ENCODE results near the gene ARSA.

Gene ARSA

GRCh38 chr22:50597097-50597496, 30.9 kb downstream of the ARSA start:
- peaks cover 0 to 10% of the 10 kb centered on the region in 2 experiments; a peak in 1 of 3 replicates for H3K36me3 ChIP-seq (ENCODE audit: control insufficient read depth in 2 of 2, insufficient read depth in 1 of 2, low read length in 2 of 2)
- CTCF ChIA-PET, result no interaction called here
- no peak overlapping the region for H3K4me3 ChIP-seq (ENCODE audit: low read depth, low read length)
- H3K9me3 ChIP-seq (ENCODE audit: control insufficient read depth, insufficient read depth, low read depth, low read length), result no peaks in the 10 kb centered on the region
- no peak overlapping the region for H3K27ac ChIP-seq (ENCODE audit: extremely low read depth, low read depth, low read length)
- H3K4me1 ChIP-seq (ENCODE audit: control insufficient read depth, insufficient read depth, low read length), result 0 out of 2 replicates have a peak, but pooled peaks cover 3% of the 10 kb centered on the region
- POLR2A ChIA-PET, result interaction anchor here (0.6 kb wide), 1 partner anchor 99 kb away, joined by 3 read pairs; no protein-coding TSS in a partner anchor
- TF ChIP-seq ZNF239 (tag by site-specific recombination; IDR thresholded peaks at IDR 0.05) (no peak), ZNF549 (tag by site-specific recombination; IDR thresholded peaks at IDR 0.05) (peak; percentile 92), ZFP69B (tag by site-specific recombination; IDR thresholded peaks at IDR 0.05) (no peak), ZNF133 (tag by site-specific recombination; IDR thresholded peaks at IDR 0.05) (no peak), ZNF449 (tag by site-specific recombination; IDR thresholded peaks at IDR 0.05) (no peak), SCRT2 (tag by site-specific recombination; IDR thresholded peaks at IDR 0.05) (peak; percentile 46; the same call in 1 of the 2 replicates)

GRCh38 chr22:50595189-50595588, 32.8 kb downstream of the ARSA start:
- ChIA-PET POLR2A (no interaction called here), CTCF (no interaction called here)
- no peak for TF ChIP-seq ZNF626 (tag by site-specific recombination; IDR thresholded peaks at IDR 0.05)
- no peak for TF ChIP-seq ZNF558 (tag by site-specific recombination; IDR thresholded peaks at IDR 0.05)
- no peak for TF ChIP-seq GLI2 (tag by site-specific recombination; IDR thresholded peaks at IDR 0.05; ENCODE audit: borderline replicate concordance, low read depth)
- TF ChIP-seq ZSCAN23 (tag by site-specific recombination; IDR thresholded peaks at IDR 0.05), result no peak
- TF ChIP-seq HIC1 (tag by site-specific recombination; IDR thresholded peaks at IDR 0.05), result no peak
- no peak for TF ChIP-seq CTCF (tag by site-specific recombination; IDR thresholded peaks at IDR 0.05)
- no peak for TF ChIP-seq ZNF302 (tag by site-specific recombination; IDR thresholded peaks at IDR 0.05; ENCODE audit: low read depth)
- TF ChIP-seq ZNF121 (tag by site-specific recombination; IDR thresholded peaks at IDR 0.05), result no peak
- Histone ChIP-seq H3K4me3 (ENCODE audit: low read depth, low read length) (no peak overlapping the region), H3K36me3 (ENCODE audit: control insufficient read depth in 2 of 2, insufficient read depth in 1 of 2, low read length in 2 of 2) (peaks cover 0 to 9% of the 10 kb centered on the region in 2 experiments; a peak in 1 of 3 replicates), H3K4me1 (ENCODE audit: control insufficient read depth, insufficient read depth, low read length) (no peaks in the 10 kb centered on the region), H3K27ac (ENCODE audit: extremely low read depth, low read depth, low read length) (no peak overlapping the region), H3K9me3 (ENCODE audit: control insufficient read depth, insufficient read depth, low read depth, low read length) (no peaks in the 10 kb centered on the region)

- ChIA-PET POLR2A (interaction anchor here (1.2 kb wide), 1 partner anchor 9 kb away, joined by 3 read pairs; no protein-coding TSS in a partner anchor), CTCF (interaction anchor here (0.9 to 1.2 kb wide), 3 partner anchors 14 to 35 kb away, joined by 3 to 4 read pairs (median 4); no protein-coding TSS in a partner anchor)
- no peak overlapping the region for H3K4me3 ChIP-seq (ENCODE audit: low read depth, low read length)
- peaks cover 0 to 11% of the 10 kb centered on the region in 2 experiments; a peak in 1 of 3 replicates for H3K36me3 ChIP-seq (ENCODE audit: control insufficient read depth in 2 of 2, insufficient read depth in 1 of 2, low read length in 2 of 2)
- H3K9me3 ChIP-seq (ENCODE audit: control insufficient read depth, insufficient read depth, low read depth, low read length), result no peaks in the 10 kb centered on the region
- H3K4me1 ChIP-seq (ENCODE audit: control insufficient read depth, insufficient read depth, low read length), result no peaks in the 10 kb centered on the region
- no peak overlapping the region for H3K27ac ChIP-seq (ENCODE audit: extremely low read depth, low read depth, low read length)
- TF ChIP-seq ZNF623 (tag by site-specific recombination; IDR thresholded peaks at IDR 0.05) (no peak), BCL6B (tag by site-specific recombination; IDR thresholded peaks at IDR 0.05) (no peak), TCF7L2 (IDR thresholded peaks at IDR 0.05; ENCODE audit: borderline replicate concordance, low read depth, low read length) (no peak), ZNF335 (tag by site-specific recombination; conservative IDR thresholded peaks at IDR 0.05) (no peak), ZNF391 (tag by site-specific recombination; IDR thresholded peaks at IDR 0.05; ENCODE audit: borderline replicate concordance, low read depth) (no peak), ZNF280D (tag by site-specific recombination; IDR thresholded peaks at IDR 0.05) (no peak), ZNF175 (tag by site-specific recombination; IDR thresholded peaks at IDR 0.05) (no peak), GLIS1 (tag by site-specific recombination; IDR thresholded peaks at IDR 0.05) (no peak), ZNF146 (tag by site-specific recombination; IDR thresholded peaks at IDR 0.05) (no peak)
Measured at GRCh38 chr22:50587407-50587806, 40.5 kb downstream of the ARSA start.
